A549 (cell line): ENCODE data around the gene RABEP1. TPM values are rescaled to one million over a fixed set of nuclear protein-coding genes. Genes with fewer than 3 reads are reported as not detected.
A peak's percentile ranks its signal among the peaks of the same experiment; 100 is the strongest.

Experiments used
- ATAC-seq, 2 experiments: fragments of 200-7000 bp in 1 of 2; fragments of >200 bp in 1 of 2; cut with Nextera tagmentation in 1 of 2; cut with Tn5 transposase in 1 of 2; 3 replicates each; pipeline versions ENCODE4 v1.8.0 to v1.9.1; 2018 to 2020; ENCODE audit warnings: mild to moderate bottlenecking in 1 of 2, moderate library complexity in 1 of 2
- CTCF ChIA-PET: fragments of 300-600 bp; sonication (Branson Sonifier 250); formaldehyde crosslinking; extraction: SDS; loops from one replicate; lab custom pipeline; 2021; ENCODE audit warnings: antibody characterized with exemption, inconsistent platforms; lab: Yijun Ruan, JAX
- POLR2A ChIA-PET: fragments of 350-600 bp; formaldehyde crosslinking; extraction: SDS; loops from one replicate; lab custom pipeline; 2021; ENCODE audit warnings: antibody characterized with exemption, inconsistent platforms; lab: Yijun Ruan, JAX
- DNase-seq, 2 experiments: peaks; one replicate each; pipeline versions ENCODE4 v3.0.0 to v3.0.0-alpha.2; 2011 to 2016; ENCODE audit warnings: low read depth in 1 of 2, low spot score in 1 of 2
- FAIRE-seq: peaks from 2 replicates; lab custom pipeline; 2011; peaks lifted over from hg19 to GRCh38; lab: Jason Lieb, UNC
- H3K27ac ChIP-seq, 2 experiments: fragments of >200 bp; sonication (Bioruptor Twin); formaldehyde crosslinking; 3 replicates each; pipeline ENCODE4 v1.5.1; 2016 to 2017
- H3K4me1 ChIP-seq: fragments of >200 bp; sonication (Bioruptor Twin); formaldehyde crosslinking; 3 replicates; pipeline ENCODE4 v1.6.1; 2016
- H3K4me2 ChIP-seq: fragments of >200 bp; sonication (Bioruptor Twin); formaldehyde crosslinking; 3 replicates; pipeline ENCODE4 v1.6.1; 2016
- H3K4me3 ChIP-seq: fragments of >200 bp; sonication (Bioruptor Twin); formaldehyde crosslinking; 3 replicates; pipeline ENCODE4 v1.5.1; 2016
- H3K9me3 ChIP-seq: fragments of >200 bp; sonication (Bioruptor Twin); formaldehyde crosslinking; 3 replicates; pipeline ENCODE4 v1.6.1; 2016
- BHLHE40 ChIP-seq: IDR thresholded peaks from 2 replicates; pipeline ENCODE4 v1.6.1; 2012; ENCODE audit warnings: low read depth, low read length, inconsistent platforms
- CEBPB ChIP-seq, 2 experiments: fragments of >200 bp in 1 of 2; sonication (Bioruptor Twin) in 1 of 2; formaldehyde crosslinking in 1 of 2; IDR thresholded peaks; 2 replicates each; pipeline ENCODE4 v1.6.1; 2012 to 2016
- EP300 ChIP-seq, 2 experiments: fragments of >200 bp; sonication (Bioruptor Twin); formaldehyde crosslinking; IDR thresholded peaks; 2 replicates in 1 of 2; 3 replicates in 1 of 2; pipeline ENCODE4 v1.6.1; 2016 to 2017
- FOXS1 ChIP-seq: fragments of 250-450 bp; sonication (Bioruptor Pico); IDR thresholded peaks from 2 replicates; pipeline ENCODE4 v1.5.0; 2020; ENCODE audit warnings: mild to moderate bottlenecking, moderate library complexity
- GATA3 ChIP-seq: IDR thresholded peaks from 2 replicates; pipeline ENCODE4 v1.6.1; 2012; ENCODE audit warnings: borderline replicate concordance
- HDAC2 ChIP-seq: fragments of 200-600 bp; sonication (generic); IDR thresholded peaks from 2 replicates; pipeline ENCODE4 v1.6.1; 2016
- JUN ChIP-seq, 2 experiments: fragments of >200 bp; sonication (Bioruptor Twin); formaldehyde crosslinking; IDR thresholded peaks; 2 replicates in 1 of 2; 3 replicates in 1 of 2; pipeline ENCODE4 v1.6.1; 2016 to 2017
- KDM1A ChIP-seq: fragments of 200-600 bp; sonication (generic); IDR thresholded peaks from 2 replicates; pipeline ENCODE4 v1.6.1; 2016; ENCODE audit warnings: low read depth, mild to moderate bottlenecking
- MAFK ChIP-seq: fragments of 450-650 bp; IDR thresholded peaks from 2 replicates; pipeline ENCODE4 v1.6.1; 2014; ENCODE audit not compliant: partially characterized antibody
- NR3C1 ChIP-seq: fragments of >200 bp; sonication (Bioruptor Twin); formaldehyde crosslinking; IDR thresholded peaks from 3 replicates; pipeline ENCODE4 v1.6.1; 2017
- POLR2AphosphoS2 ChIP-seq: conservative IDR thresholded peaks from 2 replicates; pipeline ENCODE4 v1.6.1; 2012; ENCODE audit warnings: low read length, improper control_type of control experiment, inconsistent platforms
- RAD21 ChIP-seq, 2 experiments: fragments of >200 bp in 1 of 2; sonication (Bioruptor Twin) in 1 of 2; formaldehyde crosslinking in 1 of 2; IDR thresholded peaks in 1 of 2; conservative IDR thresholded peaks in 1 of 2; 2 replicates in 1 of 2; 3 replicates in 1 of 2; pipeline ENCODE4 v1.6.1; 2012 to 2018; ENCODE audit warnings: inconsistent platforms in 1 of 2
- RCOR1 ChIP-seq: fragments of 150-350 bp; IDR thresholded peaks from 2 replicates; pipeline ENCODE4 v1.6.1; 2014; ENCODE audit warnings: antibody characterized with exemption, low read length, low read depth
- RNF2 ChIP-seq: fragments of 200-600 bp; sonication (generic); IDR thresholded peaks from 2 replicates; pipeline ENCODE4 v1.6.1; 2016; ENCODE audit warnings: low read depth, mild to moderate bottlenecking, antibody characterized with exemption, moderate library complexity, borderline replicate concordance
- SMC3 ChIP-seq: fragments of >200 bp; sonication (Bioruptor Twin); formaldehyde crosslinking; IDR thresholded peaks from 3 replicates; pipeline ENCODE4 v1.6.1; 2018; ENCODE audit warnings: inconsistent platforms
- ZNF302 ChIP-seq: fragments of 250-450 bp; sonication (Bioruptor Pico); IDR thresholded peaks from 2 replicates; pipeline ENCODE4 v1.9.0; 2021; ENCODE audit warnings: inconsistent platforms, mild to moderate bottlenecking, moderate library complexity
- WGBS: methylation state at CpG from one replicate; pipeline ENCODE4 v1.1.6; 2017; ENCODE audit errors: missing lambda C conversion rate; 5-methylcytosine and 5-hydroxymethylcytosine counted together
- polyA plus RNA-seq, 4 experiments: library from polyadenylated mRNA; depleted of rRNA in 3 of 4; stranded (reverse); fragments of >200 nt; fragmentation: RNase III in 1 of 4; extraction: RNeasy Plus Mini Kit Qiagen cat#74134 plus additional on column Dnase treatment in 1 of 4; gene quantifications; 2 replicates in 3 of 4; 3 replicates in 1 of 4; pipeline ENCODE4 v1.2.3, GENCODE V29; 2011 to 2017
- TF ChIP-seq, protein P1 (sequence below): fragments of 200-600 bp; sonication (generic); IDR thresholded peaks from 2 replicates; pipeline ENCODE4 v1.6.1; 2016; ENCODE audit warnings: antibody characterized with exemption, mild to moderate bottlenecking, moderate library complexity
- TF ChIP-seq, protein P2 (sequence below): fragments of 250-450 bp; sonication (Bioruptor Pico); IDR thresholded peaks from 2 replicates; pipeline ENCODE4 v1.5.0; 2021; ENCODE audit warnings: mild to moderate bottlenecking, moderate library complexity, borderline replicate concordance
- TF ChIP-seq, protein P3 (sequence below): IDR thresholded peaks from 2 replicates; pipeline ENCODE4 v1.6.1; 2012; ENCODE audit warnings: low read depth, borderline replicate concordance
- TF ChIP-seq, protein P4 (sequence below): IDR thresholded peaks from 2 replicates; pipeline ENCODE4 v1.6.1; 2012
- TF ChIP-seq, protein P5 (sequence below): fragments of >200 bp; sonication (Bioruptor Twin); formaldehyde crosslinking; IDR thresholded peaks from 2 replicates; pipeline ENCODE4 v1.6.1; 2016
- TF ChIP-seq, protein P6 (sequence below): fragments of >200 bp; sonication (Bioruptor Twin); formaldehyde crosslinking; IDR thresholded peaks from 3 replicates; pipeline ENCODE4 v1.5.1; 2016

Gene RABEP1
- polyA plus RNA-seq, 2 of the 4 experiments (the other 2 are of a cell fraction), result 44.7 to 65.5 TPM

DNA sequence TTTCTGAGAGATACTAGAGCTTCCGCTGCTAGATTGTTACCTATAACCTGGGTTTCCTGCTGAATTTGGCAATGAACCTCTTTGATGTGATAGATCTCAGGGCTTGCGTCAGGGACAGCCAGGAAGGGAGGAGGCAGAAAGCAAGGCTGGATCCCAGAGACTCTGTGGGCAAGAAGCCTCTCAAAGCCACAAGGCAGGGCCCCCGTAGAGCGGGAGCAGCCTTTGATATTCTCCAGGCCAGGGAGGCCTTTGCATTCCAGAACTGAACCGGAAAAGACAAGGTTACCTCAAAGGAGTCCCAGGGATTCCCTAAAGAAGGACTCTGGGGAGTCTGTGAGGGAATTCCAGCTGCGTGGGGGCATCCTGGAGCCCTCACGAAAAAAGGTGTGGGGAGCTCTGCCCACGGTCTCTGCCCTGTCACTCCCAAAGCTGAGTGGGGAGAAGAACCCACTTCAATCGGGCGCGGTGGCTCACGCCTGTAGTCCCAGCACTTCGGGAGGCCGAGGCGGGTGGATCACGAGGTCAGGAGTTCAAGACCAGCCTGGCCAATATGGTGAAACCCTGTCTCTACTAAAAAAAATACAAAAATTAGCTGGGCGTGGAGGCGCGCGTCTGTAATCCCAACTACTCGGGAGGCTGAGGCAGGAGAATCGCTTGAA, 33.1 kb upstream of the RABEP1 start:
- WGBS, result 53% methylated on average over 22 of the region's 22 CpGs
- no peak overlapping the region for H3K27ac ChIP-seq
- no peak for DNase-seq
- H3K4me1 ChIP-seq, result no peaks in the 10 kb centered on the region
- no peak for ATAC-seq
- H3K9me3 ChIP-seq, result no peaks in the 10 kb centered on the region
- no peak for FAIRE-seq
- no peak overlapping the region for H3K4me2 ChIP-seq
- ChIA-PET POLR2A (no interaction called here), CTCF (interaction anchor here (0.6 to 3.6 kb wide), 21 partner anchors 9 to 1187 kb away, joined by 3 to 21 read pairs (median 4); partner anchors contain the start of genes C1QBP, RABEP1 and SCIMP)
- TF ChIP-seq JUN (IDR thresholded peaks at IDR 0.05) (no peak), NR3C1 (no peak)
- no peak overlapping the region for H3K4me3 ChIP-seq

DNA sequence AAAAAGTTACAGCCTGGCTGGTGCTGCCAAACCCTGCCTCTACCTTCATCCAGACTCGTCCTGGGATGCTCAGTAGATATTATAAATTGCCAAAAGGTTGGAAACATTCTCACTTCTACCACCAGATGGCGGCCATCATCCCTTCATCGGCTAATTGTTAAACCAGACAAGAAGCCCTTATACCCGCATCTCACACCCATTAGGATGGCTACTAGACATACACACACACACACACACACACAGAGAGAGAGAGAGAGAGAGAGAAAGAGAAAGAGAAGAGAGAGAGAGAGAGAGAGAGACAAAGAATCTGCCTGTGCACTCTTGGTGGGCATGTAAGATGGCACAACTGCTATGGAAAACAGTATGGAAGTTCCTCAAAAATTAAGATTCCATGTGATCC, 32.5 kb upstream of the RABEP1 start:
- WGBS, result 3% methylated on average over 4 of the region's 4 CpGs
- CTCF ChIA-PET, result interaction anchor here (0.6 to 3.6 kb wide), 40 partner anchors 10 to 1186 kb away, joined by 3 to 21 read pairs (median 3); partner anchors contain the start of genes C1QBP and SCIMP

DNA sequence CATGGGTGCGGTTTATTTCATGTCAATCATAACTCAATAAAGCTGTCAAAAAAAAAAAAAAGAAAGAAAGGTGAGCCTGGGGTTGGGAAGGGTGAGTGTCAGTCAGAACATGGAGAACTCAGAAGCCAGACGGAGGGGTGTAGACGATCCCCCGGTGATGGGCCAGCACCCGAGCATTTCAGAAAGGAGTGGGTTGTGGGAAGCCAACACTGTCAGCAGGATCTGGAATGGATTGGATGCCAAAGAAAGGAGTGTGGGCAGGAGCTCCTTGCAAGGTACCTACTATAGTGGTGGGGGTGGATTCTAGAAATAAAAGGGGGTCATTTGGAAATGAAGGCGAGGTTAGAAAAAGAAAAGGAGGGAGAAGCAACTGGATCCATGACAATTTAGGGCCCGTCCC, 27.7 kb upstream of the RABEP1 start:
- ATAC-seq (no peak), FAIRE-seq (no peak), DNase-seq (no peak)
- Histone ChIP-seq H3K4me2 (no peak overlapping the region), H3K4me1 (no peaks in the 10 kb centered on the region), H3K27ac (no peak overlapping the region), H3K4me3 (no peak overlapping the region), H3K9me3 (no peaks in the 10 kb centered on the region)
- WGBS, result 71% methylated on average over 7 of the region's 7 CpGs
- ChIA-PET POLR2A (no interaction called here), CTCF (interaction anchor here (0.9 to 2.9 kb wide), 5 partner anchors 14 to 1181 kb away, joined by 3 to 10 read pairs (median 3); partner anchors contain the start of genes AIPL1 and C1QBP)
- TF ChIP-seq, protein P1, sequence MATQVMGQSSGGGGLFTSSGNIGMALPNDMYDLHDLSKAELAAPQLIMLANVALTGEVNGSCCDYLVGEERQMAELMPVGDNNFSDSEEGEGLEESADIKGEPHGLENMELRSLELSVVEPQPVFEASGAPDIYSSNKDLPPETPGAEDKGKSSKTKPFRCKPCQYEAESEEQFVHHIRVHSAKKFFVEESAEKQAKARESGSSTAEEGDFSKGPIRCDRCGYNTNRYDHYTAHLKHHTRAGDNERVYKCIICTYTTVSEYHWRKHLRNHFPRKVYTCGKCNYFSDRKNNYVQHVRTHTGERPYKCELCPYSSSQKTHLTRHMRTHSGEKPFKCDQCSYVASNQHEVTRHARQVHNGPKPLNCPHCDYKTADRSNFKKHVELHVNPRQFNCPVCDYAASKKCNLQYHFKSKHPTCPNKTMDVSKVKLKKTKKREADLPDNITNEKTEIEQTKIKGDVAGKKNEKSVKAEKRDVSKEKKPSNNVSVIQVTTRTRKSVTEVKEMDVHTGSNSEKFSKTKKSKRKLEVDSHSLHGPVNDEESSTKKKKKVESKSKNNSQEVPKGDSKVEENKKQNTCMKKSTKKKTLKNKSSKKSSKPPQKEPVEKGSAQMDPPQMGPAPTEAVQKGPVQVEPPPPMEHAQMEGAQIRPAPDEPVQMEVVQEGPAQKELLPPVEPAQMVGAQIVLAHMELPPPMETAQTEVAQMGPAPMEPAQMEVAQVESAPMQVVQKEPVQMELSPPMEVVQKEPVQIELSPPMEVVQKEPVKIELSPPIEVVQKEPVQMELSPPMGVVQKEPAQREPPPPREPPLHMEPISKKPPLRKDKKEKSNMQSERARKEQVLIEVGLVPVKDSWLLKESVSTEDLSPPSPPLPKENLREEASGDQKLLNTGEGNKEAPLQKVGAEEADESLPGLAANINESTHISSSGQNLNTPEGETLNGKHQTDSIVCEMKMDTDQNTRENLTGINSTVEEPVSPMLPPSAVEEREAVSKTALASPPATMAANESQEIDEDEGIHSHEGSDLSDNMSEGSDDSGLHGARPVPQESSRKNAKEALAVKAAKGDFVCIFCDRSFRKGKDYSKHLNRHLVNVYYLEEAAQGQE, result no peak
- TF ChIP-seq KDM1A (no peak), POLR2AphosphoS2 (no peak), FOXS1 (no peak), MAFK (no peak), EP300 (IDR thresholded peaks at IDR 0.05) (no peak), GATA3 (no peak), ZNF302 (CRISPR knock-in tag) (no peak), HDAC2 (no peak), RCOR1 (no peak), RNF2 (no peak), BHLHE40 (no peak), NR3C1 (no peak), RAD21 (conservative IDR thresholded peaks at IDR 0.05 in 1 of 2, IDR thresholded peaks at IDR 0.05 in 1 of 2) (no peak)
- TF ChIP-seq, protein P2, sequence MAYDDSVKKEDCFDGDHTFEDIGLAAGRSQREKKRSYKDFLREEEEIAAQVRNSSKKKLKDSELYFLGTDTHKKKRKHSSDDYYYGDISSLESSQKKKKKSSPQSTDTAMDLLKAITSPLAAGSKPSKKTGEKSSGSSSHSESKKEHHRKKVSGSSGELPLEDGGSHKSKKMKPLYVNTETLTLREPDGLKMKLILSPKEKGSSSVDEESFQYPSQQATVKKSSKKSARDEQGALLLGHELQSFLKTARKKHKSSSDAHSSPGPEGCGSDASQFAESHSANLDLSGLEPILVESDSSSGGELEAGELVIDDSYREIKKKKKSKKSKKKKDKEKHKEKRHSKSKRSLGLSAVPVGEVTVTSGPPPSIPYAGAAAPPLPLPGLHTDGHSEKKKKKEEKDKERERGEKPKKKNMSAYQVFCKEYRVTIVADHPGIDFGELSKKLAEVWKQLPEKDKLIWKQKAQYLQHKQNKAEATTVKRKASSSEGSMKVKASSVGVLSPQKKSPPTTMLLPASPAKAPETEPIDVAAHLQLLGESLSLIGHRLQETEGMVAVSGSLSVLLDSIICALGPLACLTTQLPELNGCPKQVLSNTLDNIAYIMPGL (CRISPR knock-in tag), result no peak
- TF ChIP-seq, protein P3, sequence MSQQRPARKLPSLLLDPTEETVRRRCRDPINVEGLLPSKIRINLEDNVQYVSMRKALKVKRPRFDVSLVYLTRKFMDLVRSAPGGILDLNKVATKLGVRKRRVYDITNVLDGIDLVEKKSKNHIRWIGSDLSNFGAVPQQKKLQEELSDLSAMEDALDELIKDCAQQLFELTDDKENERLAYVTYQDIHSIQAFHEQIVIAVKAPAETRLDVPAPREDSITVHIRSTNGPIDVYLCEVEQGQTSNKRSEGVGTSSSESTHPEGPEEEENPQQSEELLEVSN, result no peak
- TF ChIP-seq, protein P4, sequence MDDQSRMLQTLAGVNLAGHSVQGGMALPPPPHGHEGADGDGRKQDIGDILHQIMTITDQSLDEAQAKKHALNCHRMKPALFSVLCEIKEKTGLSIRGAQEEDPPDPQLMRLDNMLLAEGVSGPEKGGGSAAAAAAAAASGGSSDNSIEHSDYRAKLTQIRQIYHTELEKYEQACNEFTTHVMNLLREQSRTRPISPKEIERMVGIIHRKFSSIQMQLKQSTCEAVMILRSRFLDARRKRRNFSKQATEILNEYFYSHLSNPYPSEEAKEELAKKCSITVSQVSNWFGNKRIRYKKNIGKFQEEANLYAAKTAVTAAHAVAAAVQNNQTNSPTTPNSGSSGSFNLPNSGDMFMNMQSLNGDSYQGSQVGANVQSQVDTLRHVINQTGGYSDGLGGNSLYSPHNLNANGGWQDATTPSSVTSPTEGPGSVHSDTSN, result no peak

More for the DNA sequence above, 32.5 kb upstream of the RABEP1 start:
- Histone ChIP-seq H3K4me1 (no peaks in the 10 kb centered on the region), H3K4me3 (no peak overlapping the region)
- POLR2A ChIA-PET, result no interaction called here
- TF ChIP-seq, protein P5, sequence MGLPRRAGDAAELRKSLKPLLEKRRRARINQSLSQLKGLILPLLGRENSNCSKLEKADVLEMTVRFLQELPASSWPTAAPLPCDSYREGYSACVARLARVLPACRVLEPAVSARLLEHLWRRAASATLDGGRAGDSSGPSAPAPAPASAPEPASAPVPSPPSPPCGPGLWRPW, result no peak
- TF ChIP-seq RAD21 (conservative IDR thresholded peaks at IDR 0.05 in 1 of 2, IDR thresholded peaks at IDR 0.05 in 1 of 2), result peak; percentile 71 to 84
- TF ChIP-seq, protein P6, sequence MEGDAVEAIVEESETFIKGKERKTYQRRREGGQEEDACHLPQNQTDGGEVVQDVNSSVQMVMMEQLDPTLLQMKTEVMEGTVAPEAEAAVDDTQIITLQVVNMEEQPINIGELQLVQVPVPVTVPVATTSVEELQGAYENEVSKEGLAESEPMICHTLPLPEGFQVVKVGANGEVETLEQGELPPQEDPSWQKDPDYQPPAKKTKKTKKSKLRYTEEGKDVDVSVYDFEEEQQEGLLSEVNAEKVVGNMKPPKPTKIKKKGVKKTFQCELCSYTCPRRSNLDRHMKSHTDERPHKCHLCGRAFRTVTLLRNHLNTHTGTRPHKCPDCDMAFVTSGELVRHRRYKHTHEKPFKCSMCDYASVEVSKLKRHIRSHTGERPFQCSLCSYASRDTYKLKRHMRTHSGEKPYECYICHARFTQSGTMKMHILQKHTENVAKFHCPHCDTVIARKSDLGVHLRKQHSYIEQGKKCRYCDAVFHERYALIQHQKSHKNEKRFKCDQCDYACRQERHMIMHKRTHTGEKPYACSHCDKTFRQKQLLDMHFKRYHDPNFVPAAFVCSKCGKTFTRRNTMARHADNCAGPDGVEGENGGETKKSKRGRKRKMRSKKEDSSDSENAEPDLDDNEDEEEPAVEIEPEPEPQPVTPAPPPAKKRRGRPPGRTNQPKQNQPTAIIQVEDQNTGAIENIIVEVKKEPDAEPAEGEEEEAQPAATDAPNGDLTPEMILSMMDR, result peak; percentile 81
- TF ChIP-seq SMC3, result peak; percentile 68
- no peak for TF ChIP-seq JUN (IDR thresholded peaks at IDR 0.05)
- TF ChIP-seq CEBPB (IDR thresholded peaks at IDR 0.05), result no peak
- TF ChIP-seq, all 56 proteins: peak for 3
- FAIRE-seq, result peak; percentile 95
- H3K27ac ChIP-seq, result no peak overlapping the region
- ATAC-seq, result peak; percentile 91 to 94
- no peak overlapping the region for H3K4me2 ChIP-seq
- H3K9me3 ChIP-seq, result no peaks in the 10 kb centered on the region
- DNase-seq, result peak; percentile 83
